ENCODE measurements around the gene CHI3L1.

CHI3L1 gene

GRCh38 chr1:203170625-203171330 is 15.7 kb downstream of the CHI3L1 start:
- TF ChIP-seq ZNF384 (IDR thresholded peaks at IDR 0.05), result no peak
- no peak for TF ChIP-seq FOXK2 (IDR thresholded peaks at IDR 0.05)
- TF ChIP-seq BHLHE40 (IDR thresholded peaks at IDR 0.05; ENCODE audit: borderline replicate concordance), result no peak
- TF ChIP-seq SP1 (IDR thresholded peaks at IDR 0.05), result no peak
- no peak for TF ChIP-seq L3MBTL2 (conservative IDR thresholded peaks at IDR 0.05)
- TF ChIP-seq HDGF (IDR thresholded peaks at IDR 0.05; ENCODE audit: borderline replicate concordance), result no peak
- no peak for TF ChIP-seq CTBP1 (IDR thresholded peaks at IDR 0.05; ENCODE audit: borderline replicate concordance)
- TF ChIP-seq ELF4 (IDR thresholded peaks at IDR 0.05), result no peak
- no peak for DNase-seq (ENCODE audit: extremely low spot score)
- POLR2A ChIA-PET, result no interaction called here
- CTCF ChIA-PET, result interaction anchor here (2.7 to 4.3 kb wide), 3 partner anchors 42 to 131 kb away, joined by 17 to 49 read pairs (median 17); partner anchors contain the start of gene ADORA1

- POLR2A ChIA-PET, result no interaction called here
- CTCF ChIA-PET, result interaction anchor here (4.3 kb wide), 1 partner anchor 53 kb away, joined by 49 read pairs; no protein-coding TSS in a partner anchor
- DNase-seq (ENCODE audit: extremely low spot score), result no peak
- TF ChIP-seq PKNOX1 (IDR thresholded peaks at IDR 0.05) (no peak), HDGF (IDR thresholded peaks at IDR 0.05; ENCODE audit: borderline replicate concordance) (no peak), SUZ12 (IDR thresholded peaks at IDR 0.05) (no peak), L3MBTL2 (conservative IDR thresholded peaks at IDR 0.05) (no peak), ARNT (IDR thresholded peaks at IDR 0.05) (no peak), NFRKB (IDR thresholded peaks at IDR 0.05) (no peak), LEF1 (IDR thresholded peaks at IDR 0.05; ENCODE audit: borderline replicate concordance) (no peak), TARDBP (IDR thresholded peaks at IDR 0.05) (no peak), BHLHE40 (IDR thresholded peaks at IDR 0.05; ENCODE audit: borderline replicate concordance) (no peak), FOXA1 (IDR thresholded peaks at IDR 0.05) (no peak), ELF4 (IDR thresholded peaks at IDR 0.05) (no peak), ZNF384 (IDR thresholded peaks at IDR 0.05) (no peak), FOXK2 (IDR thresholded peaks at IDR 0.05) (no peak), CTBP1 (IDR thresholded peaks at IDR 0.05; ENCODE audit: borderline replicate concordance) (no peak), FOXM1 (IDR thresholded peaks at IDR 0.05; ENCODE audit: borderline replicate concordance) (no peak), SP1 (IDR thresholded peaks at IDR 0.05) (no peak)
Observed at GRCh38 chr1:203169770-203170520, 16.6 kb downstream of the CHI3L1 start.

- DNase-seq (ENCODE audit: extremely low spot score), result no peak
- POLR2A ChIA-PET, result no interaction called here
- TF ChIP-seq SP1 (IDR thresholded peaks at IDR 0.05) (no peak), L3MBTL2 (conservative IDR thresholded peaks at IDR 0.05) (no peak), LEF1 (IDR thresholded peaks at IDR 0.05; ENCODE audit: borderline replicate concordance) (no peak), PKNOX1 (IDR thresholded peaks at IDR 0.05) (no peak), TARDBP (IDR thresholded peaks at IDR 0.05) (no peak), FOXA1 (IDR thresholded peaks at IDR 0.05) (no peak), ARNT (IDR thresholded peaks at IDR 0.05) (no peak), NFRKB (IDR thresholded peaks at IDR 0.05) (no peak), BHLHE40 (IDR thresholded peaks at IDR 0.05; ENCODE audit: borderline replicate concordance) (no peak), FOXM1 (IDR thresholded peaks at IDR 0.05; ENCODE audit: borderline replicate concordance) (no peak), SUZ12 (IDR thresholded peaks at IDR 0.05) (no peak), CTBP1 (IDR thresholded peaks at IDR 0.05; ENCODE audit: borderline replicate concordance) (no peak), ZNF384 (IDR thresholded peaks at IDR 0.05) (no peak)
- CTCF ChIA-PET, result interaction anchor here (0.5 to 1.4 kb wide), 4 partner anchors 41 to 144 kb away, joined by 3 to 4 read pairs (median 4); no protein-coding TSS in a partner anchor
Observed at GRCh38 chr1:203168991-203169390, 17.5 kb downstream of the CHI3L1 start.

GRCh38 chr1:203168256-203168786 is 18.2 kb downstream of the CHI3L1 start:
- CTCF ChIA-PET, result interaction anchor here (1.1 to 1.4 kb wide), 3 partner anchors 40 to 128 kb away, joined by 3 to 4 read pairs (median 3); no protein-coding TSS in a partner anchor

GRCh38 chr1:203167913-203168200 is 18.6 kb downstream of the CHI3L1 start:
- ChIA-PET POLR2A (no interaction called here), CTCF (no interaction called here)
- no peak for TF ChIP-seq TARDBP (IDR thresholded peaks at IDR 0.05)
- no peak for TF ChIP-seq FOXK2 (IDR thresholded peaks at IDR 0.05)
- TF ChIP-seq L3MBTL2 (conservative IDR thresholded peaks at IDR 0.05), result no peak
- no peak for TF ChIP-seq LEF1 (IDR thresholded peaks at IDR 0.05; ENCODE audit: borderline replicate concordance)
- TF ChIP-seq SP1 (IDR thresholded peaks at IDR 0.05), result no peak
- TF ChIP-seq ARNT (IDR thresholded peaks at IDR 0.05), result no peak
- no peak for TF ChIP-seq BHLHE40 (IDR thresholded peaks at IDR 0.05; ENCODE audit: borderline replicate concordance)
- TF ChIP-seq ELF4 (IDR thresholded peaks at IDR 0.05), result no peak
- no peak for TF ChIP-seq PKNOX1 (IDR thresholded peaks at IDR 0.05)
- TF ChIP-seq ZNF384 (IDR thresholded peaks at IDR 0.05), result no peak
- TF ChIP-seq SUZ12 (IDR thresholded peaks at IDR 0.05), result no peak
- no peak for TF ChIP-seq CTBP1 (IDR thresholded peaks at IDR 0.05; ENCODE audit: borderline replicate concordance)
- TF ChIP-seq NFRKB (IDR thresholded peaks at IDR 0.05), result no peak
- DNase-seq (ENCODE audit: extremely low spot score), result no peak

More at GRCh38 chr1:203168256-203168786, 18.2 kb downstream of the CHI3L1 start:
- TF ChIP-seq TARDBP (IDR thresholded peaks at IDR 0.05), result no peak
- no peak for TF ChIP-seq LEF1 (IDR thresholded peaks at IDR 0.05; ENCODE audit: borderline replicate concordance)
- no peak for TF ChIP-seq SP1 (IDR thresholded peaks at IDR 0.05)
- TF ChIP-seq ZNF384 (IDR thresholded peaks at IDR 0.05), result no peak
- TF ChIP-seq FOXK2 (IDR thresholded peaks at IDR 0.05), result no peak
- no peak for TF ChIP-seq FOXM1 (IDR thresholded peaks at IDR 0.05; ENCODE audit: borderline replicate concordance)
- TF ChIP-seq HDGF (IDR thresholded peaks at IDR 0.05; ENCODE audit: borderline replicate concordance), result no peak
- POLR2A ChIA-PET, result no interaction called here
- no peak for DNase-seq (ENCODE audit: extremely low spot score)
